WERI-Rb-1 (cell line): Measurements from ENCODE around the gene KCTD10.

ENCODE experiments used
- DNase-seq: peaks from one replicate; pipeline ENCODE4 v3.0.0-alpha.2; 2020
- H3K27ac ChIP-seq: fragments of 250-450 bp; sonication (Bioruptor Pico); 2 replicates; pipeline ENCODE4 v1.5.1; 2020; ENCODE audit warnings: mild to moderate bottlenecking, moderate library complexity
- H3K27me3 ChIP-seq: fragments of 250-450 bp; sonication (Bioruptor Pico); 2 replicates; pipeline ENCODE4 v1.5.1; 2021; ENCODE audit warnings: mild to moderate bottlenecking, low read depth, moderate library complexity; ENCODE audit not compliant: insufficient read depth, severe bottlenecking
- H3K36me3 ChIP-seq: fragments of 250-450 bp; sonication (Bioruptor Pico); 2 replicates; pipeline ENCODE4 v1.5.1; 2020; ENCODE audit warnings: mild to moderate bottlenecking, moderate library complexity
- H3K4me3 ChIP-seq: 2 replicates; pipeline ENCODE4 v1.5.1; 2011; ENCODE audit warnings: low read depth, mild to moderate bottlenecking, control low read depth, low read length
- H3K9me3 ChIP-seq: fragments of 250-450 bp; sonication (Bioruptor Pico); 2 replicates; pipeline ENCODE4 v1.5.1; 2021; ENCODE audit warnings: mild to moderate bottlenecking, moderate library complexity; ENCODE audit not compliant: severe bottlenecking
- CTCF ChIP-seq: IDR thresholded peaks from 2 replicates; pipeline ENCODE4 v1.5.1; 2011; ENCODE audit warnings: low read depth, mild to moderate bottlenecking, control low read depth, inconsistent platforms, low read length

The KCTD10 gene

DNA sequence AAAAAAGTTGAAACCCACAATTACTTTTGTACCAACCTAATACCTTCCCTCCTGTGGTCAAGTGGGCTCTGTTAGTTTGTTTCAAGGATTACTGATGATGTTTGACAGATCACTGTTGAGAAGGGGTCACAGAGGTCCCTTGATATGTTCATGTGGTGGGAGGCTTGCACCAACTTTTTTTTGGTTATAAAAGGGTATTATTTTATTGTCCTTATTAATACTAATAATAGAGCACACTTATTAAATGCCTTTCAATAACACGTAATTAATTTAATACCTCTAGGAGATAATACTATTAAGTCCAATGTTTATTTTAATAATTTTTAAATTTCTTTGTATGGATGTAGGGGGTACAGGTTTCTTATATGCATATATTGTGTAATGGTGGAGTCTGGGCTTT is 4.8 kb upstream of the KCTD10 start:
- Histone ChIP-seq H3K4me3 (no peak overlapping the region), H3K36me3 (peaks cover 20% of the 10 kb centered on the region), H3K9me3 (no peaks in the 10 kb centered on the region), H3K27ac (no peak overlapping the region), H3K27me3 (no peaks in the 10 kb centered on the region)
- DNase-seq = no peak
- TF ChIP-seq CTCF = no peak

DNA sequence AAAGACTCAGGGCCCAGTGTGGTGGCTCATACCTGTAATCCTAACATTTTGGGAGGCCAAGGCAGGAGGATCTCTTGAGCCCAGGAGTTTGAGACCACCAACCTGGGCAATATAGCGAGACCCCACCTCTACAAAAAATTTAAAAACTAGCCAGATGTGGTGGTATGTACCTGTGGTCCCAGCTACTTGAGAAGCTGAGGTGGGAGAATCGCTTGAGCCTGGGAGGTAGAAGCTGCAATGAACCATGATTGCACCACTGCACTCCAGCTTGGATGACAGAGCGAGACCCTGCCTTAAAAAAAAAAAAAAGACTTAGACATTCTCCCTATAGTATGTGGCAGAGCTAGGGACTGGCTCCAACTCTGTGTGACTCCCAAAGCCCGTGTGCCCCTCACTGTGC is 3.3 kb upstream of the KCTD10 start:
- Histone ChIP-seq H3K27ac (no peak overlapping the region), H3K9me3 (no peaks in the 10 kb centered on the region), H3K4me3 (no peak overlapping the region), H3K36me3 (peaks cover 7% of the 10 kb centered on the region), H3K27me3 (no peaks in the 10 kb centered on the region)
- DNase-seq = no peak
- no peak for TF ChIP-seq CTCF

DNA sequence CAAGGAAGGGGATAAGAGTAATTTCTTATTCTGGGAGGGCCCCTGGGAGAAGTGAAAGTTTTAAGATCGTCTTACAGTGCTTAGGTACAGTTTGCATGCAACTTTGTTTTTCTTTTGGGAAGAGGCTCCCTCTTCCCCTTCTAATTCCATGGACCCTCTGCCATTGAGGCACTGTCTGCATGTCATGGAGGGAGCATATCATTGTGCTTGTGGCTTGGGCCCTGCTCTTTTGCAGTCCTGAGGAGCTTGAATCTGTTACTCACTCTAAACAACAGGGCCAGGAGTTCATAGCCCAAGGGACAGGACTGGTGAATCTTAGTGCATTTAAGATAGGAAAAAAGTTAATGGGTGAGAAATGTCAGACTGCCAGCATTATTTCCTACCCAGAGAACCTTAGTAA is 2.7 kb upstream of the KCTD10 start:
- Histone ChIP-seq H3K27me3 (no peaks in the 10 kb centered on the region), H3K4me3 (no peak overlapping the region), H3K27ac (no peak overlapping the region), H3K9me3 (no peaks in the 10 kb centered on the region), H3K36me3 (peaks cover under 1% of the 10 kb centered on the region)
- no peak for TF ChIP-seq CTCF
- no peak for DNase-seq

DNA sequence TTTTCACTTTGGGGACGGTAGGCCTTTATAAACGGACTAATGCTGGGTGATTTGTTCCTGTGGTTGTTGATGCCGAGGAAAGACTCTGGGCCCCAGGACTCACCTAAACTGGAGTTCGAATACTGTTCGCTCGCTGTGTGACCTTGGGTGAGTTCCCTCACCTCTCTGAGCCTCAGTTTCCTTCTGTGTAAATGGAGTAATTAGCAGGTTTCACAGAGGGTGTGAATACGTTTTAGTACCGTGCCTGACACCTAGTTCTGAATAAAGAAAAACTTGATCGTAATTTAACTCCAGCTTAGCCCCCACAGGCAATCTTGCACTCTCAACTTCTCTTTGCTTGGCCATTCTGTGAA is 839 bp upstream of the KCTD10 start:
- peak overlapping the region; percentile 98 for H3K27ac ChIP-seq
- no peak for TF ChIP-seq CTCF

GRCh38 chr12:109476807-109477184 is 304 bp downstream of the KCTD10 start:
- H3K27ac ChIP-seq = peak overlapping the region; percentile 98

More for the DNA sequence above, 839 bp upstream of the KCTD10 start:
- H3K27me3 ChIP-seq = no peaks in the 10 kb centered on the region
- H3K4me3 ChIP-seq = peak overlapping the region; percentile 98
- DNase-seq = no peak
- peaks cover 4% of the 10 kb centered on the region for H3K36me3 ChIP-seq
- H3K9me3 ChIP-seq = no peaks in the 10 kb centered on the region

More at GRCh38 chr12:109476807-109477184, 304 bp downstream of the KCTD10 start:
- H3K9me3 ChIP-seq = no peaks in the 10 kb centered on the region
- DNase-seq = no peak
- H3K4me3 ChIP-seq = peak overlapping the region; percentile 98
- H3K36me3 ChIP-seq = peaks cover 8% of the 10 kb centered on the region
- no peaks in the 10 kb centered on the region for H3K27me3 ChIP-seq
- TF ChIP-seq CTCF = no peak
